ENCODE data around the gene LUC7L. TPM values are rescaled to one million over a fixed set of nuclear protein-coding genes. Genes with fewer than 3 reads are reported as not detected.

LUC7L gene
- total and polyA plus RNA-seq, 2 of the 8 experiments (the other 6 are each of a cell fraction or from before 2014, with no cell fraction given): 49.7 to 129 TPM

DNA sequence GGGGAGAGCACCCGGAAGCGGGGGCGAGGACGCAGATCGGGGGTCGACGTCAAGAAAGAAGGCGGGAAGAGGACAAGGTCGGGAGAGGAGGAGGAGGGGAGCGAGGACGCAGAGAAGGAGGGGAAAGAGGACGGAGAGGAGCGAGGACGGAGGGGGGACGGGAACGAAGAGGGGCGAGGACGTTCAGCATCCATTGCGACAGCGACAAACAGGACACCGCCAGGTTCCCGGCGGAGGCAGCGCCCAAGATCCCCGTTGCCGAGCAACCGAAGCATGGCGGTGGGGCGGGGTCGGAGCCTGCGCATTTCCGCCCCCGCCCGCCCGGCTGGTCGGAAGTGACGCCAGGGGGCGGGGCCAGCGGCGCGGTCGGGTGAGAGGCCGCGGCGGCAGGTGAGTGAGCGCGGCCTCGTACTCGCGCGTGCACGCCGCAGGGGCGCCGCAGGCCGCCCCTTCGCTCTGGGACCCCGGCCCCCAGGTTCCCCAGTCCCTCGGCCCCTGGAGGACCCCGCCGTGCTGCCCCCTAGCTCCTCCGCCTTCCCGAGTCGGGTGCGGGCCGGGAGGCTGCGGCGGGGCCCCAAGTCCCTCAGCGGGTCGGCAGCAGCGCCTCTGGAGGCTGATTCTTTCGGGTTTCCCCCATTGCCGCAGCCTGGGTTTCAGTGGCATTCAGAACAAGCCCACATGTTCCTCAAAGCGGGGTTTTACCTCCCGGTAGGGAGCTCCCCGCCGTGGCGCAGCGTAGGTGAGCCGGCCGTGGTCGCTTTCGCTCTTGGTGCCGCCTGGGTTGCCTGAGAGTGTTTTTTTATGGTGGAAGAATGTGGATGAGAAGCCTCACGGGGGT lies 5.4 kb upstream of the LUC7L start, which contains the start of gene FAM234A:
FAM234A (plus strand) TSS at position 354 of the 838 bp plus-strand sequence. CDS start 19,593 bp downstream, outside the sequence.
- no peak for FAIRE-seq
- TF ChIP-seq NRF1 (IDR thresholded peaks at IDR 0.05; ENCODE audit: low read depth, low read length) (0 out of 2 replicates have a peak, but pooled peaks have one; percentile 7), BRCA1 (IDR thresholded peaks at IDR 0.05; ENCODE audit: low read depth, low read length) (no peak), POLR2AphosphoS5 (IDR thresholded peaks at IDR 0.05; ENCODE audit: low read depth, low read length) (peak; percentile 85), ASH2L (IDR thresholded peaks at IDR 0.05; ENCODE audit: low read length) (peak; percentile 69), SIRT6 (IDR thresholded peaks at IDR 0.05; ENCODE audit: low read length) (no peak), HDAC2 (IDR thresholded peaks at IDR 0.05; ENCODE audit: borderline replicate concordance in 1 of 2, low read depth in 2 of 2, low read length in 2 of 2) (no peak), USF2 (IDR thresholded peaks at IDR 0.05; ENCODE audit: low read length) (no peak), GABPA (IDR thresholded peaks at IDR 0.05; ENCODE audit: borderline replicate concordance, insufficient read depth, low read length) (peak; percentile 79; the same call in 1 of the 2 replicates), NANOG (IDR thresholded peaks at IDR 0.05; ENCODE audit: insufficient read depth, low read depth, low read length, poor library complexity, severe bottlenecking) (no peak)

More for the DNA sequence above, 5.4 kb upstream of the LUC7L start, which contains the start of gene FAM234A:
- Histone ChIP-seq H3K4me3 (ENCODE audit: extremely low read depth in 1 of 4, insufficient read depth in 2 of 4, low read depth in 3 of 4, low read length in 4 of 4) (peak within 1 kb of the TSS; percentile 47 to 98 (median 81)), H2BK15ac (ENCODE audit: low read length) (peak within 1 kb of the TSS; percentile 92; the same call in 1 of the 2 replicates), H4K5ac (ENCODE audit: insufficient read length, low read depth, low read length) (peak within 1 kb of the TSS; percentile 86), H3K27ac (ENCODE audit: low read depth, low read length) (peak within 1 kb of the TSS; percentile 93), H3K56ac (replicated peaks; ENCODE audit: insufficient read length, low read depth, low read length) (peak within 1 kb of the TSS; percentile 75), H3K27me3 (replicated peaks in 1 of 4; ENCODE audit: control insufficient read depth in 3 of 4, extremely low read depth in 1 of 4, insufficient read depth in 3 of 4, low read length in 3 of 4) (no peaks in the 10 kb centered on the region), H2BK5ac (ENCODE audit: low read depth, low read length) (peak within 1 kb of the TSS; percentile 99), H4K20me1 (replicated peaks in 1 of 2; ENCODE audit: control insufficient read depth in 1 of 2, insufficient read depth in 2 of 2, low read length in 2 of 2) (peaks cover 0 to 2% of the 10 kb centered on the region in 2 experiments), H3K23me2 (ENCODE audit: low read depth, low read length) (peaks cover 8% of the 10 kb centered on the region), H3K36me3 (ENCODE audit: control insufficient read depth in 2 of 4, insufficient read depth in 4 of 4, low read length in 3 of 4) (no peaks in the 10 kb centered on the region), H2BK20ac (ENCODE audit: low read length) (0 out of 2 replicates have a peak within 1 kb of the TSS, but pooled peaks have one; percentile 61), H3K4me2 (ENCODE audit: insufficient read depth in 1 of 2, low read depth in 2 of 2, low read length in 2 of 2) (peak within 1 kb of the TSS; percentile 87 to 96), H3K9me3 (ENCODE audit: insufficient read depth in 2 of 2, low read depth in 1 of 2, low read length in 1 of 2) (no peaks in the 10 kb centered on the region), H3K9ac (replicated peaks in 1 of 4; ENCODE audit: extremely low read depth in 1 of 4, low read depth in 3 of 4, low read length in 3 of 4) (peak within 1 kb of the TSS; percentile 51 to 92 (median 90)), H2BK120ac (replicated peaks; ENCODE audit: low read depth, low read length) (no peak within 1 kb of the TSS), H4K8ac (ENCODE audit: extremely low read depth, insufficient read depth, low read length) (peak within 1 kb of the TSS; percentile 93; the same call in 1 of the 2 replicates), H3K23ac (ENCODE audit: insufficient read length) (no peak within 1 kb of the TSS), H3K18ac (ENCODE audit: extremely low read depth, low read length) (peak within 1 kb of the TSS; percentile 100), H3K4ac (replicated peaks; ENCODE audit: insufficient read length, low read depth, low read length) (peak within 1 kb of the TSS; percentile 17), H3K14ac (ENCODE audit: insufficient read length) (no peak within 1 kb of the TSS), H2BK12ac (ENCODE audit: low read depth, low read length) (peak within 1 kb of the TSS; percentile 94), H3K79me2 (ENCODE audit: control insufficient read depth in 1 of 2, insufficient read depth in 2 of 2, low read length in 2 of 2) (peaks cover 0 to 5% of the 10 kb centered on the region in 2 experiments; a peak in 3 of 4 replicates), H4K91ac (replicated peaks; ENCODE audit: insufficient read length, low read length) (peak within 1 kb of the TSS; percentile 98), H3K79me1 (ENCODE audit: low read depth, low read length) (no peaks in the 10 kb centered on the region; the same call in 1 of the 2 replicates), H2AFZ (ENCODE audit: low read length) (peak within 1 kb of the TSS; percentile 64; the same call in 1 of the 2 replicates), H2AK5ac (ENCODE audit: low read depth, low read length) (no peak within 1 kb of the TSS), H3K4me1 (replicated peaks in 1 of 4; ENCODE audit: control insufficient read depth in 3 of 4, insufficient read depth in 4 of 4, low read length in 3 of 4) (no peaks in the 10 kb centered on the region)
- 2% methylated on average over 59 of the region's 85 CpGs; no CpG with 5 or more reads in 1 of the 2 experiments for WGBS, 2 experiments (ENCODE audit: extremely low coverage in 1 of 2, insufficient coverage in 1 of 2, insufficient read length in 1 of 2, insufficient replicate concordance in 2 of 2, low coverage in 1 of 2, low lambda C conversion rate in 2 of 2, missing lambda C conversion rate in 1 of 2)
- DNase-seq (ENCODE audit: low read depth in 1 of 2, low spot score in 2 of 2): peak; percentile 68 to 94
- CTCF ChIA-PET (ENCODE audit: partially characterized antibody): interaction anchor here (0.7 to 2.0 kb wide), 11 partner anchors 11 to 350 kb away, joined by 3 to 9 read pairs (median 3); partner anchors contain the start of gene AXIN1
- POLR2A ChIA-PET (ENCODE audit: partially characterized antibody): interaction anchor here (0.6 to 2.0 kb wide), 17 partner anchors 8 to 136 kb away, joined by 3 to 7 read pairs (median 4); partner anchors contain the start of gene MRPL28
